Fibroblast of the aortic adventitia (primary cell): ENCODE measurements around the gene WWP2. TPM values are rescaled to one million over a fixed set of nuclear protein-coding genes. Genes with fewer than 3 reads are reported as not detected.
A peak's percentile ranks its signal among the peaks of the same experiment; 100 is the strongest.

Experiments used
- DNase-seq: peaks from one replicate; pipeline ENCODE4 v3.0.0-alpha.2; 2010; ENCODE audit warnings: low read depth
- H3K4me3 ChIP-seq: 2 replicates; pipeline ENCODE4 v1.5.1; 2011; ENCODE audit warnings: low read depth, mild to moderate bottlenecking, control low read depth, low read length, moderate library complexity
- CTCF ChIP-seq: IDR thresholded peaks from 2 replicates; pipeline ENCODE4 v1.5.1; 2011; ENCODE audit warnings: mild to moderate bottlenecking, low read length, control low read depth, inconsistent platforms; ENCODE audit not compliant: insufficient read depth
- total RNA-seq: library from RNA; depleted of rRNA; stranded (reverse); fragments of >200 nt; gene quantifications from 2 replicates; pipeline ENCODE4 v1.2.3, GENCODE V29; 2012; ENCODE audit warnings: low replicate concordance

Gene WWP2
- total RNA-seq, 1 donor, result 28.7 TPM

- H3K4me3 ChIP-seq, result no peak overlapping the region
- DNase-seq, result no peak
- no peak for TF ChIP-seq CTCF
Observed at GRCh38 chr16:69858191-69859104, 96.3 kb downstream of the WWP2 start.

- no peak overlapping the region for H3K4me3 ChIP-seq
- peak; percentile 15 for TF ChIP-seq CTCF
- no peak for DNase-seq
Observed at GRCh38 chr16:69859105-69859989, 97.2 kb downstream of the WWP2 start.

GRCh38 chr16:69860233-69861231 lies 98.4 kb downstream of the WWP2 start:
- no peak for TF ChIP-seq CTCF
- no peak overlapping the region for H3K4me3 ChIP-seq
- no peak for DNase-seq

GRCh38 chr16:69861292-69862030 lies 99.3 kb downstream of the WWP2 start:
- no peak overlapping the region for H3K4me3 ChIP-seq
- TF ChIP-seq CTCF, result no peak
- peak; percentile 90 for DNase-seq

- H3K4me3 ChIP-seq, result no peak overlapping the region
Observed at GRCh38 chr16:69863401-69864281, 101.5 kb downstream of the WWP2 start.

More at GRCh38 chr16:69863401-69864281, 101.5 kb downstream of the WWP2 start:
- DNase-seq, result no peak
- TF ChIP-seq CTCF, result no peak
